ENCODE data around the gene SETD9. TPM values are rescaled to one million over a fixed set of nuclear protein-coding genes. Genes with fewer than 3 reads are reported as not detected.

SETD9 gene
- total RNA-seq, 1 donor: 11.2 TPM

DNA sequence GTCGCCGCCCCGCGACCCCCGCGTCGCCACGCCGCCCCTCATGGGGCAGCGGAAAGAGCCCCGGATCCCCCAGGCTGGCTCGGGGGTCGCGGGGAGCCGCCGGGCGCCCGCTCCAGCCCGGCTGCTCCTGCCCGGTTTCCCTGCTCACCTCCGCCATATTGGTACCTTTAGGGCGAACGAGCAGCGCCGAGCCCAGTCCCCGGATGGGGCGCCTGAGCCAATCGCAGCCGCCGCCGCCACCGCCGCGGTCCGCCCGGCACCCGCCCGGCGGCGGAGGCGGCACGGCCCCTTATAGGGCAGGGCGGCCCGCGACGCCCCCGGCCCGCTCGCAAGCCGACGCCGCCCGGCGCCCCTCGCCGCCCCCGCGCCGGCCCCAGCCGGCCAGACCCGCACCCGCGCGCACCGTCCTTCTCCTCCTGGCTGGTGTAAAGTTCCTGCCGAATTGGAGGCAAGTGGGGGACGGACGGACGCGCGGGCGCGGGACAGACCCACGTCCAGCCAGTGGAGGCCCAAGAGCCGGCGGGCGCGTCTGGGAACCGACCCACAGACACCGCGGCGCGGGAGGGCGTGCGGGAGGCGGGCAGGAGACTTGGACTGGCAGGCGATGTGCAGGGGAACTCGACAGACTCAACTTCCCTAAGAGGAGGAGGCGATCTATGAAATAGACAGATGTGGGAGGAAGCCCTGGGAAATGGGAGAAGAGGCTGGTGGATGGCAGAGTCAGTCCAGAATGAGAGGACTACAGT lies 42.7 kb downstream of the SETD9 start, which contains the start of gene MIER3:
MIER3 (minus strand) TSS at position 178 of the 746 bp plus-strand sequence; CDS start at position 157, 21 bp downstream.
- peak within 1 kb of the TSS; percentile 58 for H3K27ac ChIP-seq (ENCODE audit: low read depth, low read length)
- no peaks in the 10 kb centered on the region for H3K9me3 ChIP-seq (ENCODE audit: low read depth, low read length)
- peaks cover 14% of the 10 kb centered on the region for H4K20me1 ChIP-seq (ENCODE audit: insufficient read depth, low read length)
- TF ChIP-seq CTCF (IDR thresholded peaks at IDR 0.05; ENCODE audit: extremely low read depth, low read depth, low read length): no peak
- peaks cover 6% of the 10 kb centered on the region for H3K36me3 ChIP-seq (ENCODE audit: insufficient read depth, low read length)
- peak within 1 kb of the TSS; percentile 88 for H3K4me3 ChIP-seq (ENCODE audit: insufficient read depth, low read length)
- H3K4me2 ChIP-seq (ENCODE audit: insufficient read depth, low read length): peak within 1 kb of the TSS; percentile 96
- peaks cover 46% of the 10 kb centered on the region for H3K79me2 ChIP-seq (ENCODE audit: insufficient read depth, low read length)
- H3K4me1 ChIP-seq (ENCODE audit: insufficient read depth, low read length): peaks cover 14% of the 10 kb centered on the region
- H3K27me3 ChIP-seq (ENCODE audit: insufficient read depth, low read length): peaks cover 32% of the 10 kb centered on the region
- DNase-seq (ENCODE audit: insufficient read length, low spot score, missing footprints): peak; percentile 99
- H2AFZ ChIP-seq (ENCODE audit: low read length): peak within 1 kb of the TSS; percentile 95

GRCh38 chr5:56954262-56954661 lies 44.9 kb downstream of the SETD9 start:
- DNase-seq (ENCODE audit: insufficient read length, low spot score, missing footprints): no peak
- H3K4me3 ChIP-seq (ENCODE audit: insufficient read depth, low read length): no peak overlapping the region
- TF ChIP-seq CTCF (IDR thresholded peaks at IDR 0.05; ENCODE audit: extremely low read depth, low read depth, low read length): no peak
- peaks cover 14% of the 10 kb centered on the region for H4K20me1 ChIP-seq (ENCODE audit: insufficient read depth, low read length)
- no peak overlapping the region for H3K4me2 ChIP-seq (ENCODE audit: insufficient read depth, low read length)
- peaks cover 14% of the 10 kb centered on the region for H3K4me1 ChIP-seq (ENCODE audit: insufficient read depth, low read length)
- peaks cover 27% of the 10 kb centered on the region for H3K79me2 ChIP-seq (ENCODE audit: insufficient read depth, low read length)
- H3K27me3 ChIP-seq (ENCODE audit: insufficient read depth, low read length): peaks cover 36% of the 10 kb centered on the region
- no peak overlapping the region for H2AFZ ChIP-seq (ENCODE audit: low read length)
- H3K9me3 ChIP-seq (ENCODE audit: low read depth, low read length): no peaks in the 10 kb centered on the region
- H3K36me3 ChIP-seq (ENCODE audit: insufficient read depth, low read length): no peaks in the 10 kb centered on the region
- no peak overlapping the region for H3K27ac ChIP-seq (ENCODE audit: low read depth, low read length)

- Histone ChIP-seq H3K9me3 (ENCODE audit: low read depth, low read length) (no peaks in the 10 kb centered on the region), H3K4me3 (ENCODE audit: insufficient read depth, low read length) (no peak overlapping the region), H2AFZ (ENCODE audit: low read length) (no peak overlapping the region), H4K20me1 (ENCODE audit: insufficient read depth, low read length) (no peaks in the 10 kb centered on the region), H3K27me3 (ENCODE audit: insufficient read depth, low read length) (peaks cover 46% of the 10 kb centered on the region), H3K27ac (ENCODE audit: low read depth, low read length) (no peak overlapping the region), H3K36me3 (ENCODE audit: insufficient read depth, low read length) (no peaks in the 10 kb centered on the region), H3K4me2 (ENCODE audit: insufficient read depth, low read length) (no peak overlapping the region), H3K4me1 (ENCODE audit: insufficient read depth, low read length) (no peaks in the 10 kb centered on the region), H3K79me2 (ENCODE audit: insufficient read depth, low read length) (no peaks in the 10 kb centered on the region)
- no peak for TF ChIP-seq CTCF (IDR thresholded peaks at IDR 0.05; ENCODE audit: extremely low read depth, low read depth, low read length)
- DNase-seq (ENCODE audit: insufficient read length, low spot score, missing footprints): no peak
These were observed 49.2 kb downstream of the SETD9 start for GRCh38 chr5:56958595-56958994.

- Histone ChIP-seq H3K9me3 (ENCODE audit: low read depth, low read length) (no peaks in the 10 kb centered on the region), H3K79me2 (ENCODE audit: insufficient read depth, low read length) (no peaks in the 10 kb centered on the region), H3K36me3 (ENCODE audit: insufficient read depth, low read length) (no peaks in the 10 kb centered on the region), H3K4me3 (ENCODE audit: insufficient read depth, low read length) (no peak overlapping the region), H3K27me3 (ENCODE audit: insufficient read depth, low read length) (peaks cover 39% of the 10 kb centered on the region), H4K20me1 (ENCODE audit: insufficient read depth, low read length) (no peaks in the 10 kb centered on the region), H3K4me1 (ENCODE audit: insufficient read depth, low read length) (no peaks in the 10 kb centered on the region), H3K4me2 (ENCODE audit: insufficient read depth, low read length) (no peak overlapping the region), H3K27ac (ENCODE audit: low read depth, low read length) (no peak overlapping the region), H2AFZ (ENCODE audit: low read length) (no peak overlapping the region)
- no peak for TF ChIP-seq CTCF (IDR thresholded peaks at IDR 0.05; ENCODE audit: extremely low read depth, low read depth, low read length)
- DNase-seq (ENCODE audit: insufficient read length, low spot score, missing footprints): no peak
These were observed 49.9 kb downstream of the SETD9 start for GRCh38 chr5:56959326-56959725.
